ENCODE measurements around the gene GPR107.

- TF ChIP-seq CTCF (IDR thresholded peaks at IDR 0.05) (no peak), POLR2AphosphoS5 (IDR thresholded peaks at IDR 0.05) (no peak)
Measured at GRCh38 chr9:130110166-130110565, 56.5 kb downstream of the GPR107 start.

Measured in esophagus muscularis mucosa (tissue), 3 donors.